Adrenal gland (tissue), 12 donors: ENCODE measurements around the gene RNASE12. TPM values are rescaled to one million over a fixed set of nuclear protein-coding genes. Genes with fewer than 3 reads are reported as not detected.

Source experiments
- DNase-seq, 7 donors: peaks; one replicate each; pipeline ENCODE4 v3.0.0-alpha.2; 2019 to 2020
- H3K27ac ChIP-seq, 5 donors: fragments of 200-600 bp; sonication (generic) in 4 of 5; 1 replicate in 3 of 5; 2 replicates in 2 of 5; pipeline versions ENCODE4 v1.5.1 to v1.8.0; 2016 to 2020; ENCODE audit warnings: mild to moderate bottlenecking in 1 of 5
- H3K27me3 ChIP-seq: fragments of 200-600 bp; 2 replicates; pipeline ENCODE4 v1.8.0; 2021
- H3K36me3 ChIP-seq, 2 donors: fragments of 200-600 bp; replicated peaks in 1 of 2; 1 replicate in 1 of 2; 2 replicates in 1 of 2; pipeline versions ENCODE4 v1.5.1 to v1.8.0; 2018 to 2022
- H3K4me1 ChIP-seq, 2 donors: fragments of 200-600 bp; replicated peaks in 1 of 2; 1 replicate in 1 of 2; 2 replicates in 1 of 2; pipeline versions ENCODE4 v1.5.1 to v1.8.0; 2018 to 2021
- H3K4me3 ChIP-seq, 4 donors: fragments of 200-600 bp; sonication (generic) in 3 of 4; one replicate each; pipeline ENCODE4 v1.5.1; 2016 to 2018
- H3K9me3 ChIP-seq, 3 donors: fragments of 200-600 bp; sonication (generic) in 1 of 3; replicated peaks in 1 of 3; 1 replicate in 2 of 3; 2 replicates in 1 of 3; pipeline versions ENCODE4 v1.5.1 to v1.8.0; 2016 to 2021
- POLR2A ChIP-seq, 2 donors: fragments of 450-650 bp; IDR thresholded peaks; one replicate each; pipeline ENCODE4 v1.6.1; 2017; ENCODE audit warnings: antibody characterized with exemption in 2 of 2, mild to moderate bottlenecking in 2 of 2, moderate library complexity in 1 of 2
- WGBS, 4 donors: extraction: QIAGEN DNeasy Blood & Tissue Kit in 2 of 4; methylation state at CpG; one replicate each; pipeline versions ENCODE4 v1.1.5 to v1.1.7; 2013 to 2017; 5-methylcytosine and 5-hydroxymethylcytosine counted together
- intact Hi-C, 2 donors: fragments of 100-400 bp; cut with DNase I; formaldehyde crosslinking; loops; one replicate each; pipeline versions ENCODE4 v1.14.1 to v1.15.0; 2022 to 2023
- polyA plus RNA-seq, 3 donors: library from polyadenylated mRNA; stranded (reverse); fragments of 200-250 nt in 2 of 3; fragments of 350-450 nt in 1 of 3; fragmentation: Illumina TruSeq in 1 of 3; extraction: RNeasy Lipid Tissue Mini Kit (QIAGEN cat#74804) in 1 of 3; gene quantifications; one replicate each; pipeline ENCODE4 v1.2.3, GENCODE V29; 2013 to 2014
- total RNA-seq, 9 donors: library from RNA; depleted of rRNA in 4 of 9; stranded (reverse); fragments of >200 nt in 4 of 9; fragments of 120-200 nt in 1 of 9; fragmentation: NEBNext Ultra II Directional in 1 of 9; extraction: Animal tissue kit (Norgen Biotek cat#: 25700) in 1 of 9; gene quantifications; one replicate each; pipeline versions ENCODE4 v1.1.0 to v1.2.4, GENCODE V29; 2013 to 2023
- TF ChIP-seq, protein P1 (sequence below), 6 experiments: fragments of 450-650 bp in 4 of 6; fragments of 200-600 bp in 2 of 6; sonication (generic) in 1 of 6; IDR thresholded peaks; 1 replicate in 5 of 6; 2 replicates in 1 of 6; pipeline versions ENCODE4 v1.5.1 to v1.8.0; 2016 to 2021; ENCODE audit warnings: antibody characterized with exemption in 6 of 6, mild to moderate bottlenecking in 2 of 6, moderate library complexity in 1 of 6
- donor health status: healthy with polysubstance abuse.
- donor health status: Bipolar disorder and iron deficiency.
- donor health status: DM: yes; HTN: yes; CAD: no.
- donor health status: DM: no; HTN: no; CAD: no.
- donor health status: DM: no; HTN: no; CAD: no.
- donor health status: DM: yes; HTN: yes; CAD: no.

RNASE12 gene
- total and polyA plus RNA-seq, 12 donors = not detected

DNA sequence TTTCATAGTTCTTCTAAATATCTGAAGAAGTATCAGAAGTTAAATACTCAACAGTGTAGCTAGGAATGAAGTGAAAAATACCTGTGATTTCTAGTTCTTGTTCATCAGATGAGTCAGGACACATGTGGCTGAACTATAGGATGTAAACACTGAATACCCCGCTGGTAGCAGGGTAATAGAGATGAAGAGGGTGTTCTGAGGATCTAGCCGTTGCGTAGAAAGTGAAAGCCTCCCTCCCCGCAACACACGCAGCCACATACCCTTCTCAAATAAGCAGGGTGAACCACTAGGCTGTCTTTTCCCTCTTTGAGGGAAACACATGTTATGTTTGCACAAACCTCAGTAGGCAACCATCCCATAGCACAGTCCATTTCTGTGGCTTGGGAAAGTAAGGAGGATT is 16.4 kb upstream of the RNASE12 start:
- Histone ChIP-seq H3K4me3 (no peak overlapping the region), H3K9me3 (no peaks in the 10 kb centered on the region), H3K4me1 (peaks cover 0 to 2% of the 10 kb centered on the region in 2 donors), H3K36me3 (no peaks in the 10 kb centered on the region), H3K27me3 (no peaks in the 10 kb centered on the region), H3K27ac (no peak overlapping the region)
- DNase-seq = no peak
- 60 to 77% (median 63%) methylated on average over 5 of the region's 5 CpGs for WGBS, 4 donors
- intact Hi-C loops = loop anchor here (5.0 to 10.0 kb wide), 5 partner anchors 80 to 285 kb away; no protein-coding TSS in a partner anchor
- no peak for TF ChIP-seq POLR2A (IDR thresholded peaks at IDR 0.05)
- TF ChIP-seq, protein P1, sequence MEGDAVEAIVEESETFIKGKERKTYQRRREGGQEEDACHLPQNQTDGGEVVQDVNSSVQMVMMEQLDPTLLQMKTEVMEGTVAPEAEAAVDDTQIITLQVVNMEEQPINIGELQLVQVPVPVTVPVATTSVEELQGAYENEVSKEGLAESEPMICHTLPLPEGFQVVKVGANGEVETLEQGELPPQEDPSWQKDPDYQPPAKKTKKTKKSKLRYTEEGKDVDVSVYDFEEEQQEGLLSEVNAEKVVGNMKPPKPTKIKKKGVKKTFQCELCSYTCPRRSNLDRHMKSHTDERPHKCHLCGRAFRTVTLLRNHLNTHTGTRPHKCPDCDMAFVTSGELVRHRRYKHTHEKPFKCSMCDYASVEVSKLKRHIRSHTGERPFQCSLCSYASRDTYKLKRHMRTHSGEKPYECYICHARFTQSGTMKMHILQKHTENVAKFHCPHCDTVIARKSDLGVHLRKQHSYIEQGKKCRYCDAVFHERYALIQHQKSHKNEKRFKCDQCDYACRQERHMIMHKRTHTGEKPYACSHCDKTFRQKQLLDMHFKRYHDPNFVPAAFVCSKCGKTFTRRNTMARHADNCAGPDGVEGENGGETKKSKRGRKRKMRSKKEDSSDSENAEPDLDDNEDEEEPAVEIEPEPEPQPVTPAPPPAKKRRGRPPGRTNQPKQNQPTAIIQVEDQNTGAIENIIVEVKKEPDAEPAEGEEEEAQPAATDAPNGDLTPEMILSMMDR (IDR thresholded peaks at IDR 0.05) = no peak

DNA sequence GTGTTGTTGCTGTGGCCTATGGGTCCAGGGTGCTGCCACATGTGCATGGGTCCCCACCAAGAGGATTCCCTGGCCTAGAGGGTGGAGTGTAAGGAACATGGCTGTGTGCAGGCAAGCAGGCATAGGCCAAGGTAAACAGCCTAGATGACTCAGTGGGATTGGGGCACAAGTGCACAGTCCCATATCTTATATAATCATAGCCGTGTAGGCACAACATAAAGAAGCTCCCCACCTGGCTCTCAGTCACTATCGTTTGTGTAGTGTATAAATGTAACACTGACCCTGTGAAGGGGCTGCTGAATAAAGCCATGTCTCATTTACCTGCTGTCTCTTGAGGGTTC is 15.7 kb upstream of the RNASE12 start:
- 25 to 67% (median 45%) methylated on average over 2 of the region's 2 CpGs for WGBS, 4 donors

DNA sequence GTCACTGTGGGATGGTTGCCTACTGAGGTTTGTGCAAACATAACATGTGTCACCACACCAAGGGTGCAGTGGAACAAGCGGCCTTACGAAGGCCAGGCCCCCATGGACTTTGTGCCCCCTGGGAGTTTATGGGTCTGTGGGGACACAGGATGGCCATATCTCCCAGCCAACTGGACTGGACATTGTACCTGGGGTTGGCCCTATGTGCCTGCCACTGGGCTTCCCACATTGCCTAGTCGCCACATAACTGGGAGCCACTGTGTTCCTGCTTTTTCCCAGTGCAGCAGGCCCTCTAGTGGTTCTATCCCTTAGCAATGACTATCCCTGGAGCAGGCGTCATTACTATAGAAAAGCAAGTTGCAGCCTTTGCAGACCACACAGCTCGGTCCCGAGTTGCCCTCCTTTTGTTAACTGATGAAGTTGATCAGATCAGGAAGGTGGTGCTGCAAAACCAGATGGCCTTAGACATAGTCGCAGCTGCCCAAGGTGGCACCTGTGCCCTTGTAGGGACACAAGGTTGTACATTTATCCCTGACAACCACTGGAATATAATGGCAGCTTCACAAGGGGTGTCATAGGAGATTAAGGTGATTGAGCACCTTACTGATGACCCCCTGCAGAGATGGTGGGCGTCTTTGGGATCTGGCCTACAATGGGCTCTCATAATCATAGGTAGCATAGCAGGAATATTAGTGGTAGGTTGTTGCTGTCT is 15.2 kb upstream of the RNASE12 start:
- H3K4me1 ChIP-seq = no peaks in the 10 kb centered on the region
- no peaks in the 10 kb centered on the region for H3K9me3 ChIP-seq
- no peak overlapping the region for H3K27ac ChIP-seq
- intact Hi-C loops = loop anchor here (5.0 to 10.0 kb wide), 5 partner anchors 79 to 284 kb away; no protein-coding TSS in a partner anchor
- WGBS, 4 donors = 42 to 56% (median 44%) methylated on average over 6 to 8 of the region's 8 CpGs
- TF ChIP-seq, protein P1 (IDR thresholded peaks at IDR 0.05) = peak in 5 of 6 experiments; percentile 15 to 47 (median 34)
- no peak for TF ChIP-seq POLR2A (IDR thresholded peaks at IDR 0.05)
- H3K27me3 ChIP-seq = no peaks in the 10 kb centered on the region
- peak in 4 of 7 donors; percentile 27 to 41 (median 30) for DNase-seq
- no peaks in the 10 kb centered on the region for H3K36me3 ChIP-seq
- no peak overlapping the region for H3K4me3 ChIP-seq

More for the DNA sequence above, 15.7 kb upstream of the RNASE12 start:
- H3K4me3 ChIP-seq = no peak overlapping the region
- no peak for TF ChIP-seq POLR2A (IDR thresholded peaks at IDR 0.05)
- TF ChIP-seq, protein P1 (IDR thresholded peaks at IDR 0.05) = no peak
- H3K36me3 ChIP-seq = no peaks in the 10 kb centered on the region
- no peak for DNase-seq
- H3K9me3 ChIP-seq = no peaks in the 10 kb centered on the region
- intact Hi-C loops = loop anchor here (5.0 to 10.0 kb wide), 5 partner anchors 80 to 285 kb away; no protein-coding TSS in a partner anchor
- no peaks in the 10 kb centered on the region for H3K27me3 ChIP-seq
- H3K4me1 ChIP-seq = no peaks in the 10 kb centered on the region
- H3K27ac ChIP-seq = no peak overlapping the region

DNA sequence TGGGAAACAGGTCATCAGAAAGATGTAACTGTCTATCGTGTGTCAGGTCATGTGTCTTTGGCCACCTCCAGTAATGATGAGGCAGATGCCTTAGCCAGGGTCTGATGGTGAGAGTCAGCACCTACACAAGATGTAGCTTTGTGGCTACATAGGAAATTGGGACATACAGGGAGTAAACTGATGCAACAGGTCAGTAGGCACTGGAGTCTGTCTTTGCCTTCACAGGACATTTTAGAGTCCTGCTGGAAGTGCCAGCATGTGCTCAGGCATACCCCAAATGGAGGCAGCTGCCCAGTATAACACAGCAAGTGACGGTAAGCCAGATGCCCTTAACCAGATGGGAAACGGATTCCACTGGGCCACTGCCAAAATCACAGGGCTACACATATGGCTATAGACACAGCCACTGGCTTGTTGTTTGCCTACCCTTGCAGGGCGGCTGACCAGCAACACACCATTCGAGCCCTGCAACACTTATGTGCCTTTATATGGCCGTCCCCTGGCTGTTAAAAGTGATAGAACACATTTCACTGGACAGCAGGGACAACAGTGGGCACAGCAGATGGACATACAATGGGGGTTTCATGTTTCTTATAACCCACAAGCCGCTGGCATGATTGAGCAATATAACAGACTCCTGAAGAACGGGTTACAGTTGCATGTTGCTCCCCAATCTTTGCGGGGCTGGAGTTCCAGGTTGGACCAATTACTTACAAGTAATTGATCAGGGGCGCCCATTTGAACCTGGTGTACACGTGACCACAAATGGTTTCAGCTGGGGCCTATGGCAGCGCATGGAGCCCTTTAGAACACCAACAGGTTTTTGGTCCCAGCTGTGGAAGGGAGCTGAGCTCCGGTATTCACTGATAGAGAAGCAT is 12.9 kb upstream of the RNASE12 start:
- H3K27me3 ChIP-seq = no peaks in the 10 kb centered on the region
- intact Hi-C loops = loop anchor here (10.0 kb wide), 2 partner anchors 79 to 199 kb away; no protein-coding TSS in a partner anchor
- no peaks in the 10 kb centered on the region for H3K36me3 ChIP-seq
- no peak overlapping the region for H3K4me3 ChIP-seq
- TF ChIP-seq, protein P1 (IDR thresholded peaks at IDR 0.05) = no peak
- TF ChIP-seq POLR2A (IDR thresholded peaks at IDR 0.05) = no peak
- H3K4me1 ChIP-seq = no peaks in the 10 kb centered on the region
- DNase-seq = no peak
- WGBS, 4 donors = 76 to 92% (median 85%) methylated on average over 6 to 13 of the region's 13 CpGs
- no peak overlapping the region for H3K27ac ChIP-seq
- H3K9me3 ChIP-seq = no peaks in the 10 kb centered on the region
